GM12874 (cell line): ENCODE measurements around the gene CASKIN1.

Experiments
- TF ChIP-seq, protein P1 (sequence below): IDR thresholded peaks from 2 replicates; pipeline ENCODE4 v1.5.1; 2011; ENCODE audit warnings: low read depth, mild to moderate bottlenecking, control low read depth, low read length, moderate library complexity; ENCODE audit not compliant: insufficient read depth

CASKIN1 gene

DNA sequence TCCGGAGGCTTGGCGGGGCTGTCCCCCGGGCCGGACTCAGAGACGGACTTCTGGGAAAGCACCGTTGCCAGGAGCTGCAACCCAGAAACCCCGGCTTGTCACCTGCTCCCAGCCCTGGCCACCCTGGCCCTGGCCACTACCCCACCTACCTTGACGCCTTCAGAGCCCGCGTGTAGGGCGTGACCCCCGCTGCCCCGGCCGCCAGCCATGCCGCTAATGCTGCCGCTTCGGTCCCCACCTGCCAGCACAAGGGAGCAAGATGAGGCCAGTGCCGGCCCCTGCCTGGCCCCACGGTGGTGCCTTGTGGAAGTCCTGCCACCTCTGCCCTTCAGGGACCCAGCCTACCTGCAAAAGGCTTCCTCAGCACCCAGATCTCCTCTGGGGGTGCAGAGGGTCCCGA lies 11.4 kb downstream of the CASKIN1 start:
- TF ChIP-seq, protein P1, sequence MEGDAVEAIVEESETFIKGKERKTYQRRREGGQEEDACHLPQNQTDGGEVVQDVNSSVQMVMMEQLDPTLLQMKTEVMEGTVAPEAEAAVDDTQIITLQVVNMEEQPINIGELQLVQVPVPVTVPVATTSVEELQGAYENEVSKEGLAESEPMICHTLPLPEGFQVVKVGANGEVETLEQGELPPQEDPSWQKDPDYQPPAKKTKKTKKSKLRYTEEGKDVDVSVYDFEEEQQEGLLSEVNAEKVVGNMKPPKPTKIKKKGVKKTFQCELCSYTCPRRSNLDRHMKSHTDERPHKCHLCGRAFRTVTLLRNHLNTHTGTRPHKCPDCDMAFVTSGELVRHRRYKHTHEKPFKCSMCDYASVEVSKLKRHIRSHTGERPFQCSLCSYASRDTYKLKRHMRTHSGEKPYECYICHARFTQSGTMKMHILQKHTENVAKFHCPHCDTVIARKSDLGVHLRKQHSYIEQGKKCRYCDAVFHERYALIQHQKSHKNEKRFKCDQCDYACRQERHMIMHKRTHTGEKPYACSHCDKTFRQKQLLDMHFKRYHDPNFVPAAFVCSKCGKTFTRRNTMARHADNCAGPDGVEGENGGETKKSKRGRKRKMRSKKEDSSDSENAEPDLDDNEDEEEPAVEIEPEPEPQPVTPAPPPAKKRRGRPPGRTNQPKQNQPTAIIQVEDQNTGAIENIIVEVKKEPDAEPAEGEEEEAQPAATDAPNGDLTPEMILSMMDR: no peak

DNA sequence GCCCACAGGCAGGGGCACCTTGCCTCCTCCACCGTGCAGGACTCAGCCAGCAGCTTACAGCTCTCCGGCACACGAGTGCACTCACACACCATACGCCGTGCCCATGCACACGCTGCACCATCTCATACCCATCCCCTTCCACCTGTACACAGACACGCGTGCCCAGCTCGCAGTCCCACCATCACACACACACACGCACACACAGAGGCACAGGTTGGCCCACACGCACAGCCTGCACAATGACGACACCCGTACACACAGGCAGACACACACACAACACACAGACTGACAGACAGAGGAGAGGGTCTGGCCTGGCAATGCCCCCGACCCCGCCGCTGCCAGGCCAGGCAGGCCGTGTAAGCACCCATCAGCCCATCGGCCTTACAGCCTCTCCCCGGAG lies 12.1 kb downstream of the CASKIN1 start:
- TF ChIP-seq, protein P1: no peak

DNA sequence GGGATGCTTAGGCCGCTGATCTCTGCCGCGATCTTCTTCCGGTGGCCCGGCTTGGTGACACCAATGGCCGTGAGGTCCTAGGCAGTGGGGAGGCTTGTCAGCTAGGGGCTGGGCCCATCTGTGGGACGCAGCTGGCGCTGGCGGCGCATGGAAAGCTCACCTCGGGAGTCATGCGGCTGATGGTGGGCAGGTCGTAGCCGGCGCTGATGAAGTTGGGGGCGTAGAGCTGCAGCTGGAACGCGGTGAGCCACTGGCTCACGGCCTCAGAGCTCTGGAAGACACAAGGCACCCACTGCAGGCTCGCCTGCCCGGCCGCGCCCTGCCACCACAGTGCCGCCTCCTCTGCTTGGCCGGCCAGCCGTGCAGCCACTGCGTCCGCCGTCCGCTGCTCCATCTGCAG lies 12.7 kb downstream of the CASKIN1 start:
- TF ChIP-seq, protein P1: no peak

DNA sequence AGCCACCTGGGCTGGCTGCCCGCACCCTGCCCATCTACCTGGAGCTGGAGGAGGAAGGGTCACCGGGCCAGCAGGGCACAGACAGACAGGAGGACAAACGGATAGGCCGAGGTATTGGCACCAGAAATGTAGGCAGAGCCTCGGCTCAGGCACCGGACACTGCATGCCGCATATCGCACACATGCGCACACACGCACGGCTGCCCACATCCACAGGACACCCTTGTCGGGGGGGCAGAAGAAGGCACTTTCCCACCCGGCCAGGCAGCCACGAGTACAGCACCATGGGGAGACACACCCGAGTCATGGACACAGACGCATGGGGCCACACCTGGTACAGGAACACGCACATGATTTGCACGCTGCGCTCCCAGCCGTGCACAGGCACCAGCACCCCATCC lies 14.5 kb downstream of the CASKIN1 start:
- TF ChIP-seq, protein P1: no peak

DNA sequence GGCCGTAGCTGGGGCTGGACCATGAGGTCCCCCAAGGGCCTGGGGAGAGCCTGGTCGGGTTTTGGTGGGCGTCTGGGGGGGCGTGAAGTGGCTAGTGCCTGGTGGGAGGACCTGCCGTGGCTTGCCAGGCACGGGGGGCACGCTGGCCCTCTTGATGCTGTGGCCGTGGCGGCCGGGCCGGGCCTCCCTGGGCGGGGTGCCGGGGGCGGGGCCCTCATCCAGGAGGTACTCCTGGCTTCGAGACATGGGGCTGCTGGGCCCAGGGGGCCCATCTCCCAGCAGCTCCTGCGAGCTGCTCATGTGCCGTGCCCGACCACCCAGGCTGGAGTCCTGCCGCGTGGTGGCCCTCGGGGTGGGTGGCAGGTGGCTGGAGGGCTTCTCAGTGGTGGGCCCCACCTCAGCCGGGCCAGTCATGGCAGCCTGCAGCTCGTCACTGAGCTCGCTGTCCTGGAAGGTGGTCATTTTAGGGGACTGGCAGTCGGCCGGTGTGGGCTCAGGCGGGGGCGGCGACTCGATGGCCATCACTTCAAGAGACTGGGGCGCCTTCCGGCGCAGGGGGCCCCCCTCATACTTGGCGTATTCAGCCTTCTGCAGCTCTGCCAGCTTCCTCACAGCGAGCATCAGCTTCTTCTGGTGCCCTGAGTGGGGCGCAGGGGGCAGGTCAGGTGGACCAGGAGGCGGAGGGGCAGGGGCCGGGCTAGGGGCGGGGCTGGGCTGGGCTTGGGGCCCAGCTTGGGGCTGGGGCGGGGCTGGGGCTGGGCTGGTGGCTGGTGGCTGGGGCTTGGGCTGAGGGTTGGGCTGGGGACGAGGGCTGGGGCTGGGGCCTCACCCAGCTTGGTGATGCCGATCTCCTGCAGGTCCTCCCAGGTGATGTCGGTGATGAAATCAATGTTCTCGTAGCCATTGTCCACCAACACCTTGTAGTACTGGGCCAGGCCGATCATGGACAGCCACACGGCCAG lies 15.2 kb downstream of the CASKIN1 start:
- TF ChIP-seq, protein P1: no peak

DNA sequence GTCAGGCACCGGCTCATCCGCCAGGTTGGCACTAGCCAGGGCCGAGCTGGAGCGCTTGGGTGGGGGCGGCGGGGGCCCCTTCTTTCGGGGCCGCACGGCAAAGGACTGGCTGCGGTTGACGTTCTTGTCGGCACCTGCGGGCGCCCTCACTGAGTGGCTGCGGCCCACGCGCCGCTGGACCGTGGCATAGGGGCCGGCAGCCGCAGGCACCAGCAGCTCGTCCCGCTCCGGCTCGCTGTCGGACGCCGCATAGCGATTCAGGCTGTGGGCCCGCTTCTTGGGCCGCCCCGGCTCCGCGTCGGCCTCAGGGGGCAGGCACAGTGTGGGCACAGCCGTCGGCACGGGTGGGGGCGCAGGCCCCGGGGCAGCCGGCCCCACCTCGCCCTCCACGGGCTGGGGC lies 15.9 kb downstream of the CASKIN1 start:
- TF ChIP-seq, protein P1: no peak

DNA sequence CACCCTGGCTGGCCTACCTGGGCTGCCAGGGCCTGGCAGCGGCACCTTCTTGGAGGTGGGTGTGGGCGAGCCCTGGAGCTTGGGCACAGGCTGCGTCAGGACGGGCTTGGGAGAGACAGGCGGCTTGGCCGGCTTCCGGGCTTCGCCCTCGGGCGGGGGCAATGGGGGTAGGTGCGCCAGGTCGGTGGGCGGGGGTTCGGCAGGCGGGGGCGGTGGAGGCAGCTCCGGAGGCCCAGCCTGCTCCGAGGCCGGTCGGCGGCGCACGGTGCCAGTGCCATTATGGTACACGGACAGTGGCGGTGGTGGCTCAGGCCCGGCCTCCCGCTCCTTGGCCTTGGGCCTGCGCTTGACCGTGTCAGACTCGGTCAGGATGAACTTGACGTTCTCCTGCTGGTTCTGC lies 16.8 kb downstream of the CASKIN1 start:
- TF ChIP-seq, protein P1: no peak
